Colonic mucosa (tissue), 4 donors: ENCODE measurements around the gene TMEM244. TPM values are rescaled to one million over a fixed set of nuclear protein-coding genes. Genes with fewer than 3 reads are reported as not detected.

ENCODE experiments used
- DNase-seq: peaks from one replicate; pipeline ENCODE4 v3.0.0-alpha.2; 2020
- H3K27ac ChIP-seq: fragments of 200-600 bp; one replicate; pipeline ENCODE4 v1.8.0; 2021
- H3K27me3 ChIP-seq: fragments of 200-600 bp; one replicate; pipeline ENCODE4 v1.8.0; 2021
- H3K36me3 ChIP-seq: fragments of 200-600 bp; one replicate; pipeline ENCODE4 v1.8.0; 2021
- H3K4me1 ChIP-seq: fragments of 200-600 bp; one replicate; pipeline ENCODE4 v1.8.0; 2021; ENCODE audit warnings: mild to moderate bottlenecking
- H3K4me3 ChIP-seq: fragments of 200-600 bp; one replicate; pipeline ENCODE4 v1.8.0; 2021
- H3K9ac ChIP-seq, 2 donors: one replicate each; pipeline ENCODE4 v1.7.0; 2013; ENCODE audit warnings: control low read depth in 2 of 2, low read depth in 2 of 2, low read length in 2 of 2
- H3K9me3 ChIP-seq: fragments of 200-600 bp; one replicate; pipeline ENCODE4 v1.8.0; 2021
- CTCF ChIP-seq: fragments of 200-600 bp; IDR thresholded peaks from one replicate; pipeline ENCODE4 v1.8.0; 2022; ENCODE audit warnings: antibody characterized with exemption, mild to moderate bottlenecking
- intact Hi-C: fragments of 100-400 bp; cut with DNase I; formaldehyde crosslinking; loops from one replicate; pipeline ENCODE4 v1.14.1; 2022
- total RNA-seq, 2 donors: library from RNA; stranded (reverse); fragmentation: NEBNext Ultra II Directional in 1 of 2; extraction: Animal tissue kit (Norgen Biotek cat#: 25700) in 1 of 2; gene quantifications; one replicate each; pipeline ENCODE4 v1.2.1, GENCODE V29; 2021
- donor health status: healthy.
- donor health status: DM: no; HTN: no; CAD: no.
- donor health status: DM: no; HTN: no; CAD: no.

Gene TMEM244
- total RNA-seq, 2 donors from 2014 or later: not detected

- H3K36me3 ChIP-seq: no peaks in the 10 kb centered on the region
- H3K4me3 ChIP-seq: no peak overlapping the region
- no peak overlapping the region for H3K27ac ChIP-seq
- no peak for DNase-seq
- H3K9me3 ChIP-seq: no peaks in the 10 kb centered on the region
- intact Hi-C loops: no loop called here
- no peaks in the 10 kb centered on the region for H3K4me1 ChIP-seq
- no peak for TF ChIP-seq CTCF
- H3K9ac ChIP-seq: no peak overlapping the region
- H3K27me3 ChIP-seq: no peaks in the 10 kb centered on the region
Measured at GRCh38 chr6:129792049-129792448, 69.1 kb downstream of the TMEM244 start.

GRCh38 chr6:129790785-129791184 lies 70.3 kb downstream of the TMEM244 start:
- intact Hi-C loops: no loop called here
- DNase-seq: no peak
- Histone ChIP-seq H3K9ac (no peak overlapping the region), H3K27ac (no peak overlapping the region), H3K27me3 (no peaks in the 10 kb centered on the region), H3K36me3 (no peaks in the 10 kb centered on the region), H3K4me3 (no peak overlapping the region), H3K9me3 (no peaks in the 10 kb centered on the region), H3K4me1 (no peaks in the 10 kb centered on the region)
- TF ChIP-seq CTCF: no peak

GRCh38 chr6:129789974-129790373 lies 71.1 kb downstream of the TMEM244 start:
- no peak overlapping the region for H3K9ac ChIP-seq
- TF ChIP-seq CTCF: no peak
- no peak overlapping the region for H3K27ac ChIP-seq
- no peaks in the 10 kb centered on the region for H3K27me3 ChIP-seq
- H3K36me3 ChIP-seq: no peaks in the 10 kb centered on the region
- no peaks in the 10 kb centered on the region for H3K4me1 ChIP-seq
- H3K9me3 ChIP-seq: no peaks in the 10 kb centered on the region
- no peak overlapping the region for H3K4me3 ChIP-seq
- intact Hi-C loops: no loop called here
- DNase-seq: no peak

- no peak overlapping the region for H3K4me3 ChIP-seq
- intact Hi-C loops: no loop called here
- H3K27me3 ChIP-seq: no peaks in the 10 kb centered on the region
- no peak overlapping the region for H3K27ac ChIP-seq
- H3K9me3 ChIP-seq: no peaks in the 10 kb centered on the region
- DNase-seq: no peak
- H3K36me3 ChIP-seq: no peaks in the 10 kb centered on the region
- no peak for TF ChIP-seq CTCF
- no peak overlapping the region for H3K9ac ChIP-seq
- no peaks in the 10 kb centered on the region for H3K4me1 ChIP-seq
Measured at GRCh38 chr6:129787816-129788215, 73.3 kb downstream of the TMEM244 start.

GRCh38 chr6:129786548-129786947 lies 74.6 kb downstream of the TMEM244 start:
- H3K9me3 ChIP-seq: no peaks in the 10 kb centered on the region
- no peak overlapping the region for H3K9ac ChIP-seq
- no peaks in the 10 kb centered on the region for H3K27me3 ChIP-seq
- H3K4me3 ChIP-seq: no peak overlapping the region
- no peaks in the 10 kb centered on the region for H3K36me3 ChIP-seq
- H3K4me1 ChIP-seq: no peaks in the 10 kb centered on the region
- no peak overlapping the region for H3K27ac ChIP-seq
- no peak for DNase-seq
- intact Hi-C loops: no loop called here
- no peak for TF ChIP-seq CTCF

- intact Hi-C loops: no loop called here
- Histone ChIP-seq H3K27ac (no peak overlapping the region), H3K9me3 (no peaks in the 10 kb centered on the region), H3K4me1 (no peaks in the 10 kb centered on the region), H3K36me3 (no peaks in the 10 kb centered on the region), H3K9ac (no peak overlapping the region), H3K27me3 (no peaks in the 10 kb centered on the region), H3K4me3 (no peak overlapping the region)
- TF ChIP-seq CTCF: no peak
- no peak for DNase-seq
Measured at GRCh38 chr6:129785756-129786135, 75.4 kb downstream of the TMEM244 start.
